SH-SY5Y (cell line): ENCODE results near the gene BGN.

Experiments used
- GATA2 ChIP-seq: IDR thresholded peaks from 2 replicates; pipeline ENCODE4 v1.6.1; 2011; ENCODE audit warnings: mild to moderate bottlenecking, low read depth, low read length
- GATA3 ChIP-seq: IDR thresholded peaks from 2 replicates; pipeline ENCODE4 v1.6.1; 2011; ENCODE audit warnings: low read depth, mild to moderate bottlenecking, low read length, moderate library complexity

BGN gene

DNA sequence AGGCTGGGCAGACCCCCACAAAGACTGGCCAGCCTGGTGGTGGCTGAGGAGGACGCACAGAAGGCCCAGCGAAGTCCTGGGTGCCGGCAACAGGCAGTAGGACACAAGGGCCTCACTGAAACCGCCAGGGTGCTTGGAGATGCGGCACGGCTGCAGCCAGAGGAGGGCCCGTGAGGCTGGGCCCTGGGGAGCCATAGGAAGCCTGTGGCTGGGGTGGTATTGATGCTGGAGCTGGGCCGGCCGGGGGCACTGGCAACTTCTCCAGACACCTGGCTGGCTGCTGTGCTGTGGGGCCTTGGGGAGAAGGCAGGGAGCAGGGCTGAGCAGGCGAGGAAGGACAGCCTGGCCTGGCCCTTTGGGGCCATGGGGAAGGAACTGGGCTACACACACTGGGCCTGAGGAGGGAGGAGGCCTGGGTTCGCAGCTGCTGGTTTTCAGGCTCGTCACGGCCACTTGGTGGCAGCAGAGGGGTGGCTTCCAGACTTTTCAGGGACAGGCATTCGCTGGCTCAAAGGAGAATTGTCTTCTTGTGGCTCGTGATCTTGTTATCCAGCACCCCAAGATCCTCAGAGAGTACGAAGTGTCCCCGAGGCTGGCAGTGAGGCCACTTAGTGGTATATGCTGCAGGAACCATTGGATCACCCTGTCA is 59.9 kb downstream of the BGN start:
- TF ChIP-seq GATA2 (no peak), GATA3 (no peak)

GRCh38 chrX:153556767-153557166 is 62.0 kb downstream of the BGN start:
- TF ChIP-seq GATA2: no peak
- TF ChIP-seq GATA3: no peak

DNA sequence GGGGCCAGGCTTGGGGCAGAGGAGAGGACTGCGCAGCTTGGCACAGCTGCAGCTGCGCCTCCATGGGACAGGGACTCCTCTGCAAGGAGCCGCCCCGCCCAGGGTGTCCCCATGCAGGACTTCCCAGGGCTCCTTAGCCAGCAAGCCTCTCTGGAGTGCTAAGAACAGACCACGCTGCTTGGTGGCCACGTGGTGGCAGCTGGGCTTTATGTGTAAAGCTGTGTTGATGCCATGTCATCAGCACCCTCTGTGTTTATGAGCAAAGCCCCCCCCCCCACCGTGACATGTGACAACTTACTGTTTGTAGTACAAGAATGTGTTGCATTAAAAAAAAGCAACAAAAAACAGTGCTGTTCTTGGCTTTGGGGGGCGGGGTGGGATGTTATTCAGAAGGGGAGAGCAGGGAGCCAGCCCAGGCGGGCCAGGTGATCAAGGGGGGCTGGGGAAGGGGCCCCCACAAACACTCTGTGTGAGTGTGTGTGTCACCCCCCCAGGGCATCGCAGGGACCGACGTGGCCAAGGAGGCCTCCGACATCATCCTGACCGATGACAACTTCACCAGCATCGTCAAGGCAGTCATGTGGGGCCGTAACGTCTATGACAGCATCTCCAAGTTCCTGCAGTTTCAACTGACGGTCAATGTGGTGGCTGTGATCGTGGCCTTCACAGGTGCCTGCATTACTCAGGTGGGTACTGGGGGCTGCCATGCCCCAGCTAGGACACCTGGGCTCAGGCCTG is 63.0 kb downstream of the BGN start:
- no peak for TF ChIP-seq GATA2
- TF ChIP-seq GATA3: no peak
